ENCODE data around the gene LSAMP. TPM values are rescaled to one million over a fixed set of nuclear protein-coding genes. Genes with fewer than 3 reads are reported as not detected.

The LSAMP gene
- total and polyA plus RNA-seq, 2 of the 4 experiments (the other 2 are of a cell fraction), result 7.9 to 8.0 TPM

DNA sequence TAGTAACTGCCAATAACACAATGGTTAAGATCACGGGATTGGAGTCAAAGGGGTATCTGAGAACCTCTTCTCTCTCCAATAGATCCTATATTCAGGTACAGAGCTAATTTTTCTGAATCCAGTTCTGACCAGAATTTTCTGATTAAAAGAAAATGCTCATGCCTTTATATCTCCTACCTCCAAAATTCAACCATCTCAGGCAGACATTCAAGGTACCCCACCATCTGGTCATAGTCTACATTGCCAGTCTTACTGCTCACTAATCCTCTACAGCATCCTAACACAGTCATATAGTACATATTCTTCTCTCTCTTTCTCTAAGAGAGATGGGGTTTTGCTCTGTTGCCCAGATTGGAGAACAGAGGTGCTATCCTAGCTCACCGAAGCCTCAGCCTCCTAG, 59.1 kb downstream of the LSAMP start:
- no peak overlapping the region for H2BK20ac ChIP-seq (ENCODE audit: low read depth, low read length)
- dilution Hi-C loops (cut with HindIII; ENCODE audit: low sequenced_read_pairs, unreplicated experiment), result no loop called here
- no peak overlapping the region for H4K5ac ChIP-seq (ENCODE audit: low read depth, low read length)
- BruUV-seq (replicated peaks), result no TSS peak
- H2BK15ac ChIP-seq (ENCODE audit: low read depth, low read length), result no peak overlapping the region
- H3K27me3 ChIP-seq (ENCODE audit: control insufficient read depth, insufficient read depth, low read length), result no peaks in the 10 kb centered on the region
- H3K79me1 ChIP-seq (ENCODE audit: low read depth in 1 of 2, low read length in 2 of 2), result no peaks in the 10 kb centered on the region
- intact Hi-C loops (cut with micrococcal nuclease), result no loop called here
- no peak overlapping the region for H3K27ac ChIP-seq (ENCODE audit: insufficient read depth, low read length)
- H3K23ac ChIP-seq (ENCODE audit: low read depth, low read length), result no peak overlapping the region
- ChIA-PET CTCF (no interaction called here), POLR2A (ENCODE audit: unreplicated experiment) (no interaction called here)
- H3K4ac ChIP-seq (ENCODE audit: low read depth, low read length), result no peak overlapping the region
- no peak overlapping the region for H2BK5ac ChIP-seq (ENCODE audit: low read depth, low read length, poor library complexity, severe bottlenecking)
- no peak overlapping the region for H3K56ac ChIP-seq (ENCODE audit: extremely low read depth, insufficient read depth, low read length)
- no peaks in the 10 kb centered on the region for H4K20me1 ChIP-seq (ENCODE audit: insufficient read depth, low read length)
- no peak overlapping the region for H3K18ac ChIP-seq (ENCODE audit: low read depth, low read length)
- H2AK5ac ChIP-seq (ENCODE audit: low read depth, low read length), result no peak overlapping the region
- DNase-seq (no peak), ATAC-seq (ENCODE audit: low read depth) (no peak)
- H4K91ac ChIP-seq (ENCODE audit: insufficient read depth, low read depth, low read length), result no peak overlapping the region
- H3K14ac ChIP-seq (replicated peaks; ENCODE audit: low read depth, low read length), result no peak overlapping the region
- H3K4me2 ChIP-seq (ENCODE audit: low read depth, low read length), result no peak overlapping the region
- H2BK120ac ChIP-seq (ENCODE audit: low read depth, low read length), result no peak overlapping the region
- H4K8ac ChIP-seq (ENCODE audit: low read depth in 2 of 2, low read length in 2 of 2), result no peak overlapping the region
- H3K9me1 ChIP-seq (ENCODE audit: insufficient read depth, low read length), result no peaks in the 10 kb centered on the region
- TF ChIP-seq USF2 (IDR thresholded peaks at IDR 0.05; ENCODE audit: low read depth, low read length) (no peak), MAFK (IDR thresholded peaks at IDR 0.05; ENCODE audit: low read depth, low read length) (no peak), CTCF (conservative IDR thresholded peaks at IDR 0.05; ENCODE audit: low read depth, low read length) (no peak), ELK1 (IDR thresholded peaks at IDR 0.05; ENCODE audit: borderline replicate concordance, low read depth, low read length) (no peak), MAZ (IDR thresholded peaks at IDR 0.05; ENCODE audit: borderline replicate concordance, low read depth, low read length) (no peak), SMC3 (IDR thresholded peaks at IDR 0.05; ENCODE audit: low read depth, low read length) (no peak), NFE2L2 (IDR thresholded peaks at IDR 0.05; ENCODE audit: low read depth, low read length) (no peak), RAD21 (IDR thresholded peaks at IDR 0.05; ENCODE audit: low read length) (no peak), CEBPB (IDR thresholded peaks at IDR 0.05; ENCODE audit: low read depth, low read length) (no peak), RFX5 (IDR thresholded peaks at IDR 0.05; ENCODE audit: low read depth, low read length) (no peak), FOS (IDR thresholded peaks at IDR 0.05; ENCODE audit: low read depth, low read length) (no peak), MXI1 (IDR thresholded peaks at IDR 0.05; ENCODE audit: borderline replicate concordance, low read depth, low read length) (no peak), CHD1 (IDR thresholded peaks at IDR 0.05; ENCODE audit: low read depth, low read length) (no peak)
- H3K9me3 ChIP-seq (ENCODE audit: control insufficient read depth, insufficient read depth, low read length), result no peaks in the 10 kb centered on the region
- H2AFZ ChIP-seq (replicated peaks; ENCODE audit: low read length, poor library complexity), result no peak overlapping the region
- WGBS, 2 experiments (ENCODE audit: extremely low coverage in 2 of 2, insufficient read length in 1 of 2), result 0% methylated on average over 1 of the region's 2 CpGs; no CpG with 5 or more reads in 1 of the 2 experiments
- in situ Hi-C loops (cut with MboI; ENCODE audit: low sequenced_read_pairs), result no loop called here
- H3K9ac ChIP-seq (ENCODE audit: low read depth, low read length), result no peak overlapping the region
- H3K4me1 ChIP-seq (ENCODE audit: control insufficient read depth, insufficient read depth, low read length), result no peaks in the 10 kb centered on the region
- no peak overlapping the region for H3K4me3 ChIP-seq (ENCODE audit: insufficient read depth, low read depth, low read length)
- H3K36me3 ChIP-seq (ENCODE audit: control insufficient read depth, insufficient read depth, low read length), result no peaks in the 10 kb centered on the region
- no peak overlapping the region for H2AK9ac ChIP-seq (replicated peaks; ENCODE audit: low read depth, low read length, poor library complexity)
